IMR-90 (cell line): Measurements from ENCODE around the gene CLPTM1. TPM values are rescaled to one million over a fixed set of nuclear protein-coding genes. Genes with fewer than 3 reads are reported as not detected.

Experiments used
- ATAC-seq: fragments of 200-7000 bp; cut with Tn5 transposase; 2 replicates; pipeline ENCODE4 v1.9.1; 2020; ENCODE audit warnings: low read depth, mild to moderate bottlenecking, moderate library complexity
- BruUV-seq: library from RNA; stranded (reverse); fragments of 400-500 nt; replicated peaks from 2 replicates; lab custom pipeline; 2021; lab: Mats Ljungman, UMichigan
- CTCF ChIA-PET: fragments of 300-600 bp; formaldehyde crosslinking; extraction: SDS; loops from one replicate; lab custom pipeline; 2021; ENCODE audit warnings: antibody characterized with exemption; lab: Yijun Ruan, JAX
- POLR2A ChIA-PET: fragments of 300-600 bp; sonication (Branson Sonifier 250); formaldehyde crosslinking; loops from one replicate; lab custom pipeline; 2022; ENCODE audit warnings: antibody characterized with exemption; ENCODE audit not compliant: unreplicated experiment; lab: Charles Lee
- DNase-seq: peaks from one replicate; pipeline ENCODE4 v3.0.0; 2013
- H2AFZ ChIP-seq: replicated peaks from 2 replicates; pipeline ENCODE3; 2013; ENCODE audit warnings: low read length, mild to moderate bottlenecking; ENCODE audit not compliant: poor library complexity
- H2AK5ac ChIP-seq: 2 replicates; pipeline ENCODE4 v1.6.1; 2013; ENCODE audit warnings: low read depth, low read length, inconsistent platforms
- H2AK9ac ChIP-seq: replicated peaks from 2 replicates; pipeline ENCODE3; 2013; ENCODE audit warnings: mild to moderate bottlenecking, low read depth, low read length, moderate library complexity; ENCODE audit not compliant: poor library complexity
- H2BK120ac ChIP-seq: 2 replicates; pipeline ENCODE4 v1.6.1; 2013; ENCODE audit warnings: low read depth, low read length, inconsistent platforms
- H2BK15ac ChIP-seq: 3 replicates; pipeline ENCODE4 v1.6.1; 2013; ENCODE audit warnings: low read depth, low read length, inconsistent platforms
- H2BK20ac ChIP-seq: 2 replicates; pipeline ENCODE4 v1.6.1; 2013; ENCODE audit warnings: low read depth, mild to moderate bottlenecking, inconsistent platforms, low read length, moderate library complexity
- H2BK5ac ChIP-seq: 2 replicates; pipeline ENCODE4 v1.6.1; 2013; ENCODE audit warnings: mild to moderate bottlenecking, low read depth, low read length, inconsistent platforms; ENCODE audit not compliant: poor library complexity, severe bottlenecking
- H3K14ac ChIP-seq: replicated peaks from 2 replicates; pipeline ENCODE4 v1.6.1; 2013; ENCODE audit warnings: low read depth, low read length, inconsistent platforms
- H3K18ac ChIP-seq: 2 replicates; pipeline ENCODE4 v1.6.1; 2013; ENCODE audit warnings: low read depth, low read length, control low read depth
- H3K23ac ChIP-seq: 2 replicates; pipeline ENCODE4 v1.6.1; 2013; ENCODE audit warnings: low read depth, low read length, inconsistent platforms
- H3K27ac ChIP-seq: 2 replicates; pipeline ENCODE4 v1.5.1; 2013; ENCODE audit warnings: mild to moderate bottlenecking, control low read depth, low read length; ENCODE audit not compliant: insufficient read depth
- H3K27me3 ChIP-seq: 2 replicates; pipeline ENCODE4 v1.6.1; 2013; ENCODE audit warnings: low read length; ENCODE audit not compliant: control insufficient read depth, insufficient read depth
- H3K36me3 ChIP-seq: 2 replicates; pipeline ENCODE4 v1.6.1; 2013; ENCODE audit warnings: low read length, mixed read lengths; ENCODE audit not compliant: control insufficient read depth, insufficient read depth
- H3K4ac ChIP-seq: 2 replicates; pipeline ENCODE4 v1.6.1; 2013; ENCODE audit warnings: low read depth, low read length, inconsistent platforms
- H3K4me1 ChIP-seq: 2 replicates; pipeline ENCODE4 v1.6.1; 2013; ENCODE audit warnings: low read length, mixed read lengths; ENCODE audit not compliant: control insufficient read depth, insufficient read depth
- H3K4me2 ChIP-seq: 2 replicates; pipeline ENCODE4 v1.6.1; 2013; ENCODE audit warnings: low read depth, mild to moderate bottlenecking, control low read depth, low read length, moderate library complexity
- H3K4me3 ChIP-seq: 2 replicates; pipeline ENCODE4 v1.5.1; 2013; ENCODE audit warnings: low read depth, mild to moderate bottlenecking, control low read depth, low read length, moderate library complexity; ENCODE audit not compliant: insufficient read depth
- H3K56ac ChIP-seq: 2 replicates; pipeline ENCODE4 v1.6.1; 2013; ENCODE audit warnings: low read length, inconsistent platforms; ENCODE audit not compliant: insufficient read depth; ENCODE audit errors: extremely low read depth
- H3K79me1 ChIP-seq, 2 experiments: 2 replicates each; pipeline ENCODE4 v1.6.1; 2013; ENCODE audit warnings: low read length in 2 of 2, inconsistent platforms in 1 of 2, low read depth in 1 of 2
- H3K9ac ChIP-seq: 2 replicates; pipeline ENCODE4 v1.6.1; 2013; ENCODE audit warnings: low read depth, low read length, control low read depth
- H3K9me1 ChIP-seq: 2 replicates; pipeline ENCODE4 v1.6.1; 2013; ENCODE audit warnings: low read length, inconsistent platforms; ENCODE audit not compliant: insufficient read depth
- H3K9me3 ChIP-seq: 2 replicates; pipeline ENCODE4 v1.6.1; 2013; ENCODE audit warnings: low read length; ENCODE audit not compliant: control insufficient read depth, insufficient read depth
- H4K20me1 ChIP-seq: 2 replicates; pipeline ENCODE4 v1.6.1; 2013; ENCODE audit warnings: low read length, inconsistent platforms; ENCODE audit not compliant: insufficient read depth
- H4K5ac ChIP-seq: 2 replicates; pipeline ENCODE4 v1.6.1; 2013; ENCODE audit warnings: mild to moderate bottlenecking, low read depth, low read length, control low read depth
- H4K8ac ChIP-seq, 2 experiments: 2 replicates each; pipeline ENCODE4 v1.6.1; 2013; ENCODE audit warnings: low read depth in 2 of 2, low read length in 2 of 2, control low read depth in 1 of 2, inconsistent platforms in 1 of 2
- H4K91ac ChIP-seq: 2 replicates; pipeline ENCODE4 v1.6.1; 2013; ENCODE audit warnings: low read depth, low read length, inconsistent platforms; ENCODE audit not compliant: insufficient read depth
- BHLHE40 ChIP-seq: fragments of 150-350 bp; IDR thresholded peaks from 2 replicates; pipeline ENCODE4 v1.6.1; 2016; ENCODE audit warnings: mild to moderate bottlenecking, low read depth, low read length
- CHD1 ChIP-seq: IDR thresholded peaks from 2 replicates; pipeline ENCODE4 v1.6.1; 2012; ENCODE audit warnings: low read depth, low read length, improper control_type of control experiment
- WGBS, 2 experiments: methylation state at CpG; one replicate each; pipeline versions ENCODE4 v1.1.5 to v1.1.7; 2013; ENCODE audit warnings: missing lambda C conversion rate in 2 of 2; ENCODE audit not compliant: insufficient read length in 1 of 2; ENCODE audit errors: extremely low coverage in 2 of 2; 5-methylcytosine and 5-hydroxymethylcytosine counted together
- dilution Hi-C: fragments of 300-500 bp; cut with HindIII; formaldehyde crosslinking; loops from one replicate; pipeline ENCODE4 v1.14.3; 2018; ENCODE audit warnings: low sequenced_read_pairs; ENCODE audit not compliant: unreplicated experiment
- in situ Hi-C: fragments of 300-500 bp; cut with MboI; formaldehyde crosslinking; loops from 3 replicates; pipeline ENCODE4 v1.14.3; 2019; ENCODE audit warnings: low sequenced_read_pairs, inconsistent platforms, mixed read lengths
- intact Hi-C: fragments of 100-400 bp; cut with micrococcal nuclease; formaldehyde crosslinking; loops from 2 replicates; pipeline ENCODE4 v1.10.0; 2022
- polyA plus RNA-seq, 3 experiments: library from polyadenylated mRNA; depleted of rRNA; stranded (reverse); fragments of >200 nt; gene quantifications; 2 replicates each; pipeline ENCODE4 v1.2.3, GENCODE V29; 2012; ENCODE audit warnings: low replicate concordance in 1 of 3
- total RNA-seq: library from RNA; depleted of rRNA; stranded (reverse); fragments of >200 nt; gene quantifications from 2 replicates; pipeline ENCODE4 v1.2.3, GENCODE V29; 2012

The CLPTM1 gene
- total and polyA plus RNA-seq, 2 of the 4 experiments (the other 2 are of a cell fraction) = 23.8 to 88.8 TPM

GRCh38 chr19:44931541-44931940 is 23.6 kb upstream of the CLPTM1 start:
- no peak overlapping the region for H3K4ac ChIP-seq
- H3K4me3 ChIP-seq = no peak overlapping the region
- intact Hi-C loops = no loop called here
- H3K27me3 ChIP-seq = peaks cover 6% of the 10 kb centered on the region
- no peak overlapping the region for H3K18ac ChIP-seq
- H3K9ac ChIP-seq = no peak overlapping the region
- H3K56ac ChIP-seq = no peak overlapping the region
- dilution Hi-C loops = no loop called here
- no peak overlapping the region for H2BK5ac ChIP-seq
- H3K23ac ChIP-seq = no peak overlapping the region
- H4K91ac ChIP-seq = no peak overlapping the region
- no peak overlapping the region for H2BK20ac ChIP-seq
- no peak overlapping the region for H3K27ac ChIP-seq
- no peak overlapping the region for H2BK15ac ChIP-seq
- H3K9me3 ChIP-seq = no peaks in the 10 kb centered on the region
- in situ Hi-C loops = no loop called here
- no peak for TF ChIP-seq CHD1
- TF ChIP-seq BHLHE40 = no peak
- no peaks in the 10 kb centered on the region for H3K9me1 ChIP-seq
- ChIA-PET POLR2A (no interaction called here), CTCF (interaction anchor here (0.6 kb wide), 1 partner anchor 20 kb away, joined by 4 read pairs; no protein-coding TSS in a partner anchor)
- no peak overlapping the region for H2AK5ac ChIP-seq
- no peak overlapping the region for H2AFZ ChIP-seq
- H2AK9ac ChIP-seq = no peak overlapping the region
- no peaks in the 10 kb centered on the region for H3K79me1 ChIP-seq
- no peak overlapping the region for H4K8ac ChIP-seq
- BruUV-seq = no TSS peak
- no peaks in the 10 kb centered on the region for H4K20me1 ChIP-seq
- no CpG with 5 or more reads among the region's 4 CpGs for WGBS, 2 experiments
- no peaks in the 10 kb centered on the region for H3K36me3 ChIP-seq
- DNase-seq = no peak
- H3K4me2 ChIP-seq = no peak overlapping the region
- H3K14ac ChIP-seq = no peak overlapping the region
- H4K5ac ChIP-seq = no peak overlapping the region
- H2BK120ac ChIP-seq = no peak overlapping the region
- H3K4me1 ChIP-seq = peaks cover 2% of the 10 kb centered on the region; the same call in 1 of the 2 replicates
- ATAC-seq = no peak
